ENCODE results near the gene CSPG4.
"Not testable (repeated sequence)": the region's sequence is repeated elsewhere in the genome, so short reads cannot be mapped to it uniquely, and the experiment has no call there.

- not testable (repeated sequence) for TF ChIP-seq ZNF274 (IDR thresholded peaks at IDR 0.05; ENCODE audit: low read depth, low read length); YY1 (IDR thresholded peaks at IDR 0.05; ENCODE audit: insufficient read depth, insufficient read length); SUZ12 (IDR thresholded peaks at IDR 0.05; ENCODE audit: extremely low read depth, insufficient read depth, insufficient read length)
Observed at GRCh38 chr15:75760131-75760520, 47.5 kb upstream of the CSPG4 start.

Measured in NT2/D1 (cell line).